GM12878 (cell line): Measurements from ENCODE around the gene PC. TPM values are rescaled to one million over a fixed set of nuclear protein-coding genes. Genes with fewer than 3 reads are reported as not detected.

Source experiments
- PML ChIP-seq: IDR thresholded peaks from 2 replicates; pipeline ENCODE4 v1.6.1; 2012; ENCODE audit warnings: low read length, inconsistent platforms
- SIX5 ChIP-seq: IDR thresholded peaks from 2 replicates; pipeline ENCODE4 v1.6.1; 2011; ENCODE audit warnings: mild to moderate bottlenecking, low read depth, low read length, moderate library complexity; ENCODE audit not compliant: severe bottlenecking
- SPI1 ChIP-seq: IDR thresholded peaks from 2 replicates; pipeline ENCODE4 v1.6.1; 2011; ENCODE audit warnings: low read depth, mild to moderate bottlenecking, low read length, moderate library complexity, borderline replicate concordance; ENCODE audit not compliant: insufficient read depth
- SREBF2 ChIP-seq: IDR thresholded peaks from 2 replicates; pipeline ENCODE4 v1.6.1; 2012; ENCODE audit warnings: mild to moderate bottlenecking, low read length
- YY1 ChIP-seq: IDR thresholded peaks from 2 replicates; pipeline ENCODE4 v1.6.1; 2011; ENCODE audit warnings: low read depth, mild to moderate bottlenecking, low read length
- polyA plus RNA-seq, 11 experiments: library from polyadenylated mRNA; depleted of rRNA in 4 of 11; unstranded in 6 of 11; stranded (reverse) in 5 of 11; fragments of >200 nt; fragmentation: Nextera tagmentation in 4 of 11; fragmentation: Illumina TruSeq in 1 of 11; extraction: Ambion mirVana in 4 of 11; extraction: Trizol in 1 of 11; gene quantifications; 1 replicate in 1 of 11; 2 replicates in 10 of 11; pipeline versions ENCODE4 v1.2.1 to v1.2.3, GENCODE V29; 2011 to 2016; ENCODE audit warnings: inconsistent platforms in 2 of 11, missing spikeins in 2 of 11, low read depth in 1 of 11
- total RNA-seq, 4 experiments: library from RNA; depleted of rRNA in 3 of 4; stranded (reverse); fragments of >200 nt in 3 of 4; fragmentation: Illumina TruSeq in 1 of 4; extraction: Trizol in 1 of 4; gene quantifications; 2 replicates each; pipeline versions ENCODE4 v1.2.1 to v1.2.3, GENCODE V29; 2013 to 2021
- TF ChIP-seq, protein P1 (sequence below): fragments of 450-650 bp; IDR thresholded peaks from 2 replicates; pipeline ENCODE4 v1.6.1; 2017; ENCODE audit warnings: mild to moderate bottlenecking, moderate library complexity
- TF ChIP-seq, protein P2 (sequence below): fragments of 450-650 bp; IDR thresholded peaks from 2 replicates; pipeline ENCODE4 v1.6.1; 2014; ENCODE audit warnings: mild to moderate bottlenecking

Gene PC
- total and polyA plus RNA-seq, 10 of the 15 experiments (the other 5 are each of a cell fraction or from before 2014, with no cell fraction given), result 0.22 to 10.3 (median 4.5) TPM

DNA sequence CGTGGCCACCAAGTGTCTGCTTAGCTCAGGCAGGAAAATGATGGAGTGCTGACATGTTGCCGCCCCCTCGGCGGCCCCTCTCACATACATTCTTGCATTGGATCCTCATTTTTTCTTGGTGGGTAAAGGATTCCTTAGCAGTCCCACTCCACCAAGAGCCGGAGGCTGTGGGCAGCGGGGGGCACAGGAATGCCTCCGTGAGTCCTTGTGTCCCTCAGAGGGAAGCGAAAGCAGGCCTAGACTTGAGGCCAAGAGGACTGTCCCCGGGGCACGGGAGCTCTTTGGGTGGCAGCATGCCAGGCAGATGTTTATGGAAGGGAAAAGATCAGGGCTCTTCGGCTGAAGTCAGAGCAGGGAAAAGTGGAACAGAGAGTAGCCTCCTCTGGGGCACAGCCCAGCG, 79.7 kb downstream of the PC start (continued):
- TF ChIP-seq, protein P1, sequence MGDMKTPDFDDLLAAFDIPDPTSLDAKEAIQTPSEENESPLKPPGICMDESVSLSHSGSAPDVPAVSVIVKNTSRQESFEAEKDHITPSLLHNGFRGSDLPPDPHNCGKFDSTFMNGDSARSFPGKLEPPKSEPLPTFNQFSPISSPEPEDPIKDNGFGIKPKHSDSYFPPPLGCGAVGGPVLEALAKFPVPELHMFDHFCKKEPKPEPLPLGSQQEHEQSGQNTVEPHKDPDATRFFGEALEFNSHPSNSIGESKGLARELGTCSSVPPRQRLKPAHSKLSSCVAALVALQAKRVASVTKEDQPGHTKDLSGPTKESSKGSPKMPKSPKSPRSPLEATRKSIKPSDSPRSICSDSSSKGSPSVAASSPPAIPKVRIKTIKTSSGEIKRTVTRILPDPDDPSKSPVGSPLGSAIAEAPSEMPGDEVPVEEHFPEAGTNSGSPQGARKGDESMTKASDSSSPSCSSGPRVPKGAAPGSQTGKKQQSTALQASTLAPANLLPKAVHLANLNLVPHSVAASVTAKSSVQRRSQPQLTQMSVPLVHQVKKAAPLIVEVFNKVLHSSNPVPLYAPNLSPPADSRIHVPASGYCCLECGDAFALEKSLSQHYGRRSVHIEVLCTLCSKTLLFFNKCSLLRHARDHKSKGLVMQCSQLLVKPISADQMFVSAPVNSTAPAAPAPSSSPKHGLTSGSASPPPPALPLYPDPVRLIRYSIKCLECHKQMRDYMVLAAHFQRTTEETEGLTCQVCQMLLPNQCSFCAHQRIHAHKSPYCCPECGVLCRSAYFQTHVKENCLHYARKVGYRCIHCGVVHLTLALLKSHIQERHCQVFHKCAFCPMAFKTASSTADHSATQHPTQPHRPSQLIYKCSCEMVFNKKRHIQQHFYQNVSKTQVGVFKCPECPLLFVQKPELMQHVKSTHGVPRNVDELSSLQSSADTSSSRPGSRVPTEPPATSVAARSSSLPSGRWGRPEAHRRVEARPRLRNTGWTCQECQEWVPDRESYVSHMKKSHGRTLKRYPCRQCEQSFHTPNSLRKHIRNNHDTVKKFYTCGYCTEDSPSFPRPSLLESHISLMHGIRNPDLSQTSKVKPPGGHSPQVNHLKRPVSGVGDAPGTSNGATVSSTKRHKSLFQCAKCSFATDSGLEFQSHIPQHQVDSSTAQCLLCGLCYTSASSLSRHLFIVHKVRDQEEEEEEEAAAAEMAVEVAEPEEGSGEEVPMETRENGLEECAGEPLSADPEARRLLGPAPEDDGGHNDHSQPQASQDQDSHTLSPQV, result no peak
- TF ChIP-seq SIX5 (no peak), YY1 (no peak), PML (no peak), SREBF2 (no peak), SPI1 (no peak)
- TF ChIP-seq, protein P2, sequence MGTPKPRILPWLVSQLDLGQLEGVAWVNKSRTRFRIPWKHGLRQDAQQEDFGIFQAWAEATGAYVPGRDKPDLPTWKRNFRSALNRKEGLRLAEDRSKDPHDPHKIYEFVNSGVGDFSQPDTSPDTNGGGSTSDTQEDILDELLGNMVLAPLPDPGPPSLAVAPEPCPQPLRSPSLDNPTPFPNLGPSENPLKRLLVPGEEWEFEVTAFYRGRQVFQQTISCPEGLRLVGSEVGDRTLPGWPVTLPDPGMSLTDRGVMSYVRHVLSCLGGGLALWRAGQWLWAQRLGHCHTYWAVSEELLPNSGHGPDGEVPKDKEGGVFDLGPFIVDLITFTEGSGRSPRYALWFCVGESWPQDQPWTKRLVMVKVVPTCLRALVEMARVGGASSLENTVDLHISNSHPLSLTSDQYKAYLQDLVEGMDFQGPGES, result no peak
